VCaP (cell line): ENCODE results near the gene REX1BD.
A peak's percentile ranks its signal among the peaks of the same experiment; 100 is the strongest.

Experiments used
- H3K27ac ChIP-seq: fragments of 450-650 bp; 2 replicates; pipeline ENCODE4 v1.5.1; 2017
- CTCF ChIP-seq: fragments of 450-650 bp; conservative IDR thresholded peaks from 2 replicates; pipeline ENCODE4 v1.5.1; 2017; ENCODE audit warnings: mild to moderate bottlenecking, moderate library complexity

The REX1BD gene

GRCh38 chr19:18610556-18611326, 22.1 kb downstream of the REX1BD start:
- H3K27ac ChIP-seq = no peak overlapping the region
- no peak for TF ChIP-seq CTCF

GRCh38 chr19:18611327-18612050, 22.9 kb downstream of the REX1BD start:
- no peak for TF ChIP-seq CTCF
- no peak overlapping the region for H3K27ac ChIP-seq

GRCh38 chr19:18612051-18612771, 23.6 kb downstream of the REX1BD start:
- TF ChIP-seq CTCF = no peak
- peak overlapping the region; percentile 32; the same call in 1 of the 2 replicates for H3K27ac ChIP-seq

GRCh38 chr19:18612772-18613588, 24.4 kb downstream of the REX1BD start, which contains the start of gene TMEM59L:
TMEM59L (plus strand) TSS chr19:18612870; CDS start chr19:18612959, 89 bp downstream.
- no peak for TF ChIP-seq CTCF
- H3K27ac ChIP-seq = peak within 1 kb of the TSS; percentile 32; the same call in 1 of the 2 replicates

GRCh38 chr19:18613589-18614234, 25.1 kb downstream of the REX1BD start:
- TF ChIP-seq CTCF = no peak
- no peak overlapping the region for H3K27ac ChIP-seq

- TF ChIP-seq CTCF = no peak
These were observed 27.4 kb downstream of the REX1BD start for GRCh38 chr19:18616023-18616422.

More at GRCh38 chr19:18616023-18616422, 27.4 kb downstream of the REX1BD start:
- no peak overlapping the region for H3K27ac ChIP-seq
